Gastrocnemius medialis (tissue), 4 donors: ENCODE data around the gene MACROD2. TPM values are rescaled to one million over a fixed set of nuclear protein-coding genes. Genes with fewer than 3 reads are reported as not detected.

Experiments
- ATAC-seq, 2 donors: fragments of 150-250 bp; one replicate each; pipeline ENCODE4 v1.9.1; 2016
- DNase-seq, 2 donors: peaks; one replicate each; pipeline ENCODE4 v3.0.0-alpha.2; 2019
- H3K27ac ChIP-seq, 4 donors: fragments of 200-600 bp; sonication (generic); 1 replicate in 1 of 4; 2 replicates in 3 of 4; pipeline ENCODE4 v1.5.1; 2016 to 2018; ENCODE audit warnings: mild to moderate bottlenecking in 2 of 4, moderate library complexity in 1 of 4
- H3K27me3 ChIP-seq, 3 donors: fragments of 200-600 bp; sonication (generic) in 2 of 3; 1 replicate in 1 of 3; 2 replicates in 2 of 3; pipeline versions ENCODE4 v1.5.1 to v1.6.0; 2016 to 2019; ENCODE audit warnings: mild to moderate bottlenecking in 1 of 3, moderate library complexity in 1 of 3
- H3K36me3 ChIP-seq, 2 donors: fragments of 200-600 bp; sonication (generic) in 1 of 2; one replicate each; pipeline ENCODE4 v1.5.1; 2017 to 2018
- H3K4me1 ChIP-seq, 2 donors: fragments of 200-600 bp; sonication (generic) in 1 of 2; one replicate each; pipeline ENCODE4 v1.5.1; 2016 to 2017; ENCODE audit warnings: mild to moderate bottlenecking in 2 of 2
- H3K4me3 ChIP-seq, 4 donors: fragments of 200-600 bp; sonication (generic) in 3 of 4; 1 replicate in 1 of 4; 2 replicates in 3 of 4; pipeline ENCODE4 v1.5.1; 2016 to 2019; ENCODE audit warnings: mild to moderate bottlenecking in 2 of 4
- H3K9me3 ChIP-seq, 3 donors: fragments of 200-600 bp; sonication (generic) in 2 of 3; 1 replicate in 1 of 3; 2 replicates in 2 of 3; pipeline ENCODE4 v1.5.1; 2016 to 2019
- CTCF ChIP-seq, 5 experiments: fragments of 450-650 bp in 3 of 5; fragments of 200-600 bp in 2 of 5; sonication (generic) in 2 of 5; IDR thresholded peaks in 4 of 5; conservative IDR thresholded peaks in 1 of 5; 1 replicate in 4 of 5; 2 replicates in 1 of 5; pipeline ENCODE4 v1.5.1; 2016 to 2019; ENCODE audit warnings: antibody characterized with exemption in 5 of 5, mild to moderate bottlenecking in 3 of 5, moderate library complexity in 3 of 5
- POLR2A ChIP-seq, 2 donors: fragments of 450-650 bp; IDR thresholded peaks; one replicate each; pipeline ENCODE4 v1.6.1; 2017; ENCODE audit warnings: antibody characterized with exemption in 2 of 2, mild to moderate bottlenecking in 2 of 2, moderate library complexity in 2 of 2
- in situ Hi-C, 4 donors: fragments of 200-750 bp; cut with MboI; loops; one replicate each; pipeline versions ENCODE4 v1.15.0 to v1.8.0; 2017; ENCODE audit warnings: low sequenced_read_pairs in 4 of 4
- intact Hi-C: fragments of 100-400 bp; cut with DNase I; formaldehyde crosslinking; loops from one replicate; pipeline ENCODE4 v1.15.1; 2023; ENCODE audit warnings: low total_unique reads
- total RNA-seq, 4 donors: library from RNA; depleted of rRNA; stranded (reverse); fragments of >200 nt; gene quantifications; one replicate each; pipeline versions ENCODE4 v1.1.0 to v1.2.3, GENCODE V29; 2016

Gene MACROD2
- total RNA-seq, 4 donors from 2014 or later: 1.8 to 10.2 (median 3.6) TPM

GRCh38 chr20:15645816-15646215 is 1650.5 kb downstream of the MACROD2 start:
- H3K4me3 ChIP-seq: no peak overlapping the region
- ATAC-seq: no peak
- H3K27ac ChIP-seq: no peak overlapping the region
- intact Hi-C loops (no loop called here), in situ Hi-C loops (no loop called here)
- TF ChIP-seq POLR2A (IDR thresholded peaks at IDR 0.05) (no peak), CTCF (IDR thresholded peaks at IDR 0.05 in 4 of 5, conservative IDR thresholded peaks at IDR 0.05 in 1 of 5) (no peak)
- H3K9me3 ChIP-seq: no peaks in the 10 kb centered on the region
- no peaks in the 10 kb centered on the region for H3K27me3 ChIP-seq
- no peaks in the 10 kb centered on the region for H3K36me3 ChIP-seq
- H3K4me1 ChIP-seq: no peaks in the 10 kb centered on the region
- no peak for DNase-seq

GRCh38 chr20:15653396-15654207 is 1658.3 kb downstream of the MACROD2 start:
- intact Hi-C loops: no loop called here
- no peaks in the 10 kb centered on the region for H3K27me3 ChIP-seq

GRCh38 chr20:15654208-15654649 is 1658.9 kb downstream of the MACROD2 start:
- TF ChIP-seq CTCF (IDR thresholded peaks at IDR 0.05 in 4 of 5, conservative IDR thresholded peaks at IDR 0.05 in 1 of 5): no peak
- in situ Hi-C loops (no loop called here), intact Hi-C loops (no loop called here)
- Histone ChIP-seq H3K27me3 (no peaks in the 10 kb centered on the region), H3K27ac (no peak overlapping the region), H3K4me3 (no peak overlapping the region), H3K9me3 (no peaks in the 10 kb centered on the region), H3K36me3 (no peaks in the 10 kb centered on the region), H3K4me1 (no peaks in the 10 kb centered on the region)
- ATAC-seq (no peak), DNase-seq (no peak)

More at GRCh38 chr20:15653396-15654207, 1658.3 kb downstream of the MACROD2 start:
- Histone ChIP-seq H3K9me3 (no peaks in the 10 kb centered on the region), H3K36me3 (no peaks in the 10 kb centered on the region), H3K27ac (no peak overlapping the region), H3K4me3 (no peak overlapping the region), H3K4me1 (no peaks in the 10 kb centered on the region)
- no peak for DNase-seq
- ATAC-seq: no peak
- in situ Hi-C loops: no loop called here
- TF ChIP-seq CTCF (IDR thresholded peaks at IDR 0.05 in 4 of 5, conservative IDR thresholded peaks at IDR 0.05 in 1 of 5) (no peak), POLR2A (IDR thresholded peaks at IDR 0.05) (no peak)

- Histone ChIP-seq H3K9me3 (no peaks in the 10 kb centered on the region), H3K27me3 (no peaks in the 10 kb centered on the region), H3K27ac (no peak overlapping the region), H3K4me1 (no peaks in the 10 kb centered on the region), H3K36me3 (no peaks in the 10 kb centered on the region), H3K4me3 (no peak overlapping the region)
- intact Hi-C loops: no loop called here
- in situ Hi-C loops: no loop called here
- no peak for TF ChIP-seq CTCF (IDR thresholded peaks at IDR 0.05 in 4 of 5, conservative IDR thresholded peaks at IDR 0.05 in 1 of 5)
- TF ChIP-seq POLR2A (IDR thresholded peaks at IDR 0.05): no peak
- ATAC-seq: no peak
- DNase-seq: no peak
Measured at GRCh38 chr20:15655295-15655874, 1660.1 kb downstream of the MACROD2 start.
